ENCODE results near the gene CAMKMT. TPM values are rescaled to one million over a fixed set of nuclear protein-coding genes. Genes with fewer than 3 reads are reported as not detected.

Gene CAMKMT
- total and polyA plus RNA-seq, 9 of the 15 experiments (the other 6 are each of a cell fraction or from before 2014, with no cell fraction given): 1.6 to 15.3 (median 7.4) TPM

GRCh38 chr2:44361330-44362206, at the start of gene CAMKMT, which contains the start of gene PREPL (continued):
- TF ChIP-seq MNT (conservative IDR thresholded peaks at IDR 0.05): peak; percentile 92 to 97
- no peak; a peak in 1 of 4 replicates for TF ChIP-seq MAZ (CRISPR knock-in tag; conservative IDR thresholded peaks at IDR 0.05 in 1 of 2, IDR thresholded peaks at IDR 0.05 in 1 of 2)
- peak in 1 of 2 experiments; percentile 64; a peak in 2 of 4 replicates for TF ChIP-seq HDAC1 (IDR thresholded peaks at IDR 0.05)
- peak; percentile 28 for TF ChIP-seq ETS2 (tag; IDR thresholded peaks at IDR 0.05; ENCODE audit: borderline replicate concordance, poor library complexity, severe bottlenecking)
- peak; percentile 16; the same call in 1 of the 2 replicates for TF ChIP-seq NR4A1 (CRISPR knock-in tag; IDR thresholded peaks at IDR 0.05)
- 0 out of 2 replicates have a peak, but pooled peaks have one; percentile 71 for TF ChIP-seq NR4A1 (tag; IDR thresholded peaks at IDR 0.05)
- no peak for TF ChIP-seq KHSRP (IDR thresholded peaks at IDR 0.05)
- TF ChIP-seq ZNF124 (CRISPR knock-in tag; IDR thresholded peaks at IDR 0.05): no peak
- TF ChIP-seq HDAC8 (tag; IDR thresholded peaks at IDR 0.05): 0 out of 2 replicates have a peak, but pooled peaks have one; percentile 20
- no peak for TF ChIP-seq DMBX1 (CRISPR knock-in tag; IDR thresholded peaks at IDR 0.05; ENCODE audit: borderline replicate concordance)
- peak; percentile 99 for TF ChIP-seq CEBPB (tag; IDR thresholded peaks at IDR 0.05)
- TF ChIP-seq GATAD2A (IDR thresholded peaks at IDR 0.05): 0 out of 2 replicates have a peak, but pooled peaks have one; percentile 63
- no peak for TF ChIP-seq YBX1 (IDR thresholded peaks at IDR 0.05)
- TF ChIP-seq ZFX (CRISPR knock-in tag; IDR thresholded peaks at IDR 0.05): peak; percentile 79
- TF ChIP-seq NFYB (IDR thresholded peaks at IDR 0.05; ENCODE audit: extremely low read depth, insufficient read length): no peak
- TF ChIP-seq HDAC6 (IDR thresholded peaks at IDR 0.05; ENCODE audit: low read depth, low read length): no peak
- peak; percentile 51 for TF ChIP-seq PRDM10 (IDR thresholded peaks at IDR 0.05; ENCODE audit: partially characterized antibody)
- TF ChIP-seq CHD1 (IDR thresholded peaks at IDR 0.05; ENCODE audit: low read length): no peak
- TF ChIP-seq CHCHD3 (CRISPR knock-in tag; IDR thresholded peaks at IDR 0.05): no peak
- TF ChIP-seq SIN3A (IDR thresholded peaks at IDR 0.05; ENCODE audit: borderline replicate concordance in 2 of 2, control insufficient read depth in 1 of 2, low read depth in 2 of 2, low read length in 2 of 2): peak; percentile 37 to 47; a peak in 1 of 4 replicates
- peak; percentile 77 for TF ChIP-seq RBBP5 (IDR thresholded peaks at IDR 0.05; ENCODE audit: borderline replicate concordance, insufficient read depth, low read length, poor library complexity, severe bottlenecking)
